Measurements from ENCODE around the gene A2M. TPM values are rescaled to one million over a fixed set of nuclear protein-coding genes. Genes with fewer than 3 reads are reported as not detected.

The A2M gene
- total RNA-seq, 3 donors from 2014 or later, result 2.1 to 3.2 (median 2.3) TPM

GRCh38 chr12:9065607-9065856 lies 50.2 kb downstream of the A2M start:
- no peak for ATAC-seq
- Mint-ChIP-seq H3K27me3 (ENCODE audit: low read depth) (no peaks in the 10 kb centered on the region), H3K36me3 (ENCODE audit: insufficient read depth) (peaks cover 5% of the 10 kb centered on the region), H3K9me3 (no peaks in the 10 kb centered on the region), H3K4me3 (peak overlapping the region; percentile 54), H3K4me1 (ENCODE audit: low read depth) (peaks cover 7% of the 10 kb centered on the region)
- no peak for DNase-seq

- ATAC-seq (peak; percentile 54 to 56), DNase-seq (no peak)
- Mint-ChIP-seq H3K27me3 (ENCODE audit: low read depth) (no peaks in the 10 kb centered on the region), H3K4me1 (ENCODE audit: low read depth) (peaks cover 7% of the 10 kb centered on the region), H3K36me3 (ENCODE audit: insufficient read depth) (peaks cover 5% of the 10 kb centered on the region), H3K9me3 (no peaks in the 10 kb centered on the region), H3K4me3 (peak overlapping the region; percentile 77)
Measured at GRCh38 chr12:9064815-9065606, 50.7 kb downstream of the A2M start.

- peak; percentile 45 for DNase-seq
- H3K27me3 Mint-ChIP-seq (ENCODE audit: low read depth), result no peaks in the 10 kb centered on the region
- peaks cover 7% of the 10 kb centered on the region for H3K4me1 Mint-ChIP-seq (ENCODE audit: low read depth)
- peak overlapping the region; percentile 77 for H3K4me3 Mint-ChIP-seq
- peaks cover 5% of the 10 kb centered on the region for H3K36me3 Mint-ChIP-seq (ENCODE audit: insufficient read depth)
- ATAC-seq, result peak; percentile 92 to 94
- no peaks in the 10 kb centered on the region for H3K9me3 Mint-ChIP-seq
Measured at GRCh38 chr12:9064201-9064814, 51.4 kb downstream of the A2M start.

- ATAC-seq (no peak), DNase-seq (no peak)
- H3K4me1 Mint-ChIP-seq (ENCODE audit: low read depth), result peaks cover 9% of the 10 kb centered on the region
- H3K4me3 Mint-ChIP-seq, result no peak overlapping the region
- no peaks in the 10 kb centered on the region for H3K27me3 Mint-ChIP-seq (ENCODE audit: low read depth)
- no peaks in the 10 kb centered on the region for H3K9me3 Mint-ChIP-seq
- H3K36me3 Mint-ChIP-seq (ENCODE audit: insufficient read depth), result peaks cover 4% of the 10 kb centered on the region
Measured at GRCh38 chr12:9052610-9053009, 63.1 kb downstream of the A2M start.

- ATAC-seq (no peak), DNase-seq (no peak)
- Mint-ChIP-seq H3K36me3 (ENCODE audit: insufficient read depth) (peaks cover 4% of the 10 kb centered on the region), H3K27me3 (ENCODE audit: low read depth) (no peaks in the 10 kb centered on the region), H3K4me3 (no peak overlapping the region), H3K9me3 (peaks cover 2% of the 10 kb centered on the region), H3K4me1 (ENCODE audit: low read depth) (peaks cover 18% of the 10 kb centered on the region)
Measured at GRCh38 chr12:9051158-9051550, 64.6 kb downstream of the A2M start.

GRCh38 chr12:9050521-9051157 lies 65.1 kb downstream of the A2M start:
- no peaks in the 10 kb centered on the region for H3K27me3 Mint-ChIP-seq (ENCODE audit: low read depth)
- H3K4me1 Mint-ChIP-seq (ENCODE audit: low read depth), result peaks cover 23% of the 10 kb centered on the region

GRCh38 chr12:9049520-9050133 lies 66.1 kb downstream of the A2M start:
- H3K4me1 Mint-ChIP-seq (ENCODE audit: low read depth), result peaks cover 24% of the 10 kb centered on the region

More at GRCh38 chr12:9050521-9051157, 65.1 kb downstream of the A2M start:
- no peak for DNase-seq
- Mint-ChIP-seq H3K36me3 (ENCODE audit: insufficient read depth) (peaks cover 7% of the 10 kb centered on the region), H3K4me3 (no peak overlapping the region), H3K9me3 (peaks cover 7% of the 10 kb centered on the region)
- no peak for ATAC-seq

GRCh38 chr12:9048930-9049329 lies 66.8 kb downstream of the A2M start:
- Mint-ChIP-seq H3K4me1 (ENCODE audit: low read depth) (peaks cover 24% of the 10 kb centered on the region), H3K27me3 (ENCODE audit: low read depth) (no peaks in the 10 kb centered on the region), H3K36me3 (ENCODE audit: insufficient read depth) (peaks cover 12% of the 10 kb centered on the region), H3K4me3 (no peak overlapping the region), H3K9me3 (peaks cover 11% of the 10 kb centered on the region)
- ATAC-seq (peak in 1 of 2 donors; percentile 28), DNase-seq (no peak)

More at GRCh38 chr12:9049520-9050133, 66.1 kb downstream of the A2M start:
- Mint-ChIP-seq H3K36me3 (ENCODE audit: insufficient read depth) (peaks cover 10% of the 10 kb centered on the region), H3K4me3 (no peak overlapping the region), H3K27me3 (ENCODE audit: low read depth) (no peaks in the 10 kb centered on the region), H3K9me3 (peaks cover 11% of the 10 kb centered on the region)
- DNase-seq, result no peak
- ATAC-seq, result peak; percentile 40 to 65

GRCh38 chr12:9047105-9047504 lies 68.6 kb downstream of the A2M start:
- ATAC-seq, result no peak
- H3K4me1 Mint-ChIP-seq (ENCODE audit: low read depth), result peaks cover 33% of the 10 kb centered on the region
- H3K9me3 Mint-ChIP-seq, result peaks cover 11% of the 10 kb centered on the region
- H3K27me3 Mint-ChIP-seq (ENCODE audit: low read depth), result no peaks in the 10 kb centered on the region
- H3K36me3 Mint-ChIP-seq (ENCODE audit: insufficient read depth), result peaks cover 16% of the 10 kb centered on the region
- no peak overlapping the region for H3K4me3 Mint-ChIP-seq
- no peak for DNase-seq

- H3K4me1 Mint-ChIP-seq (ENCODE audit: low read depth), result peaks cover 50% of the 10 kb centered on the region
- H3K4me3 Mint-ChIP-seq, result no peak overlapping the region
- H3K36me3 Mint-ChIP-seq (ENCODE audit: insufficient read depth), result peaks cover 14% of the 10 kb centered on the region
- H3K27me3 Mint-ChIP-seq (ENCODE audit: low read depth), result no peaks in the 10 kb centered on the region
- ATAC-seq, result no peak
- peaks cover 11% of the 10 kb centered on the region for H3K9me3 Mint-ChIP-seq
- no peak for DNase-seq
Measured at GRCh38 chr12:9043766-9044165, 72.0 kb downstream of the A2M start.

GRCh38 chr12:9041321-9041720 lies 74.4 kb downstream of the A2M start:
- Mint-ChIP-seq H3K4me1 (ENCODE audit: low read depth) (peaks cover 62% of the 10 kb centered on the region), H3K9me3 (peaks cover 10% of the 10 kb centered on the region), H3K36me3 (ENCODE audit: insufficient read depth) (peaks cover 14% of the 10 kb centered on the region), H3K27me3 (ENCODE audit: low read depth) (no peaks in the 10 kb centered on the region), H3K4me3 (no peak overlapping the region)
- DNase-seq (no peak), ATAC-seq (no peak)

GRCh38 chr12:9040484-9041186 lies 75.1 kb downstream of the A2M start:
- peaks cover 3% of the 10 kb centered on the region for H3K9me3 Mint-ChIP-seq
- H3K4me1 Mint-ChIP-seq (ENCODE audit: low read depth), result peaks cover 61% of the 10 kb centered on the region
- ATAC-seq (peak; percentile 65 to 69), DNase-seq (no peak)
- H3K4me3 Mint-ChIP-seq, result no peak overlapping the region
- no peaks in the 10 kb centered on the region for H3K27me3 Mint-ChIP-seq (ENCODE audit: low read depth)
- peaks cover 12% of the 10 kb centered on the region for H3K36me3 Mint-ChIP-seq (ENCODE audit: insufficient read depth)

- H3K36me3 Mint-ChIP-seq (ENCODE audit: insufficient read depth), result peaks cover 13% of the 10 kb centered on the region
- no peak for DNase-seq
- ATAC-seq, result peak; percentile 57 to 71
- no peaks in the 10 kb centered on the region for H3K9me3 Mint-ChIP-seq
- H3K27me3 Mint-ChIP-seq (ENCODE audit: low read depth), result no peaks in the 10 kb centered on the region
- H3K4me3 Mint-ChIP-seq, result no peak overlapping the region
- peaks cover 60% of the 10 kb centered on the region for H3K4me1 Mint-ChIP-seq (ENCODE audit: low read depth)
Measured at GRCh38 chr12:9039397-9039977, 76.2 kb downstream of the A2M start.

- peak; percentile 37 to 53 for ATAC-seq
- Mint-ChIP-seq H3K36me3 (ENCODE audit: insufficient read depth) (peaks cover 8% of the 10 kb centered on the region), H3K4me1 (ENCODE audit: low read depth) (peaks cover 65% of the 10 kb centered on the region), H3K27me3 (ENCODE audit: low read depth) (no peaks in the 10 kb centered on the region), H3K4me3 (no peak overlapping the region), H3K9me3 (no peaks in the 10 kb centered on the region)
- no peak for DNase-seq
Measured at GRCh38 chr12:9037431-9037830, 78.3 kb downstream of the A2M start.

Measured in activated T-cell treated with anti-CD3 and anti-CD28 coated beads, Interleukin-2, amount 50 U/mL, for 4 hours (primary cell).